IPS-11a (cell line): ENCODE measurements around the gene AJAP1.

Source experiments
- H3K4me3 ChIP-seq: one replicate; pipeline ENCODE4 v1.5.1; 2013; ENCODE audit warnings: low read depth, low read length, control low read depth

AJAP1 gene

DNA sequence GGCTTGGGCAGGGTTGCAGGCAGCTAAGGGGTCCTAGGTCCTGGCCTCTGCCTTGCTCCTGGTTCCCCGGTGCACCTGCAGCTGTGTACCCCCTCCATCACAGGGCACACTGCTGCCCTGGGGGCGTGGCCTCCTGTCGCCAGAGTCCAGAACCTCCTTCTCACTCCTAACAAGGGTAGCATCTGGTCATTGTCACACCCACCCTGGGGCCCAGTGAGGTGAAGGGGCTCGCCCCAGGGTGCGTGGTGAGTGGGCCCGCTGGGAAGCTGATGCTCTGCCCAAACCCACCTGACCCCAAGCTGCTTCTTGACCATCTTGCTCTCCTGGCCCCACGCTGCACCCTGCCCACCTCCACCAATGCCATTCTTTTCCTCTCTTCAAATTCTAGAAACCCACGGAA lies 44.5 kb downstream of the AJAP1 start:
- no peak overlapping the region for H3K4me3 ChIP-seq

- no peak overlapping the region for H3K4me3 ChIP-seq
Observed at GRCh38 chr1:4699376-4700301, 45.2 kb downstream of the AJAP1 start.

GRCh38 chr1:4700801-4701200 lies 46.4 kb downstream of the AJAP1 start:
- no peak overlapping the region for H3K4me3 ChIP-seq

GRCh38 chr1:4701276-4701675 lies 46.9 kb downstream of the AJAP1 start:
- no peak overlapping the region for H3K4me3 ChIP-seq

GRCh38 chr1:4702464-4702863 lies 48.1 kb downstream of the AJAP1 start:
- no peak overlapping the region for H3K4me3 ChIP-seq

GRCh38 chr1:4702932-4703331 lies 48.5 kb downstream of the AJAP1 start:
- no peak overlapping the region for H3K4me3 ChIP-seq

DNA sequence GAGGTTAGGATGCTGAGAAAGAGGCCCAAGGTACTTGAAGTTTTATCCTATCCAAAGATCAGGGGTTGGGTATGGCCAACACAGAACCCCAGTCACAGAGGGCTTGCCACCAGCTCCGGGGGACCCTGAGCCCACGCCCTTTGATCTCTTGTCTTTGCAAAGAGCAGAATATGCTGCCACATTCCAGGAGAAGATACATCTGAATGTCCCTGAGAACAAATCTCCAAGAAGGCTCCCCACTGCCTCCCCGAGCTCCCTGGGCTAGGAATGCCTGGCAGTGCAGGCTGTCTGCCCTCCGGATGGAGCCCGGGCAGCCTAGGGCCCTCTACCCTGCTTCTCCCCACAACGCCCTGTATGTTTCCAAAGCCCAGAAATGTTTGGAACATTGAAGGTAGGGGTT lies 49.2 kb downstream of the AJAP1 start:
- no peak overlapping the region for H3K4me3 ChIP-seq

GRCh38 chr1:4708840-4709507 lies 54.6 kb downstream of the AJAP1 start:
- no peak overlapping the region for H3K4me3 ChIP-seq

DNA sequence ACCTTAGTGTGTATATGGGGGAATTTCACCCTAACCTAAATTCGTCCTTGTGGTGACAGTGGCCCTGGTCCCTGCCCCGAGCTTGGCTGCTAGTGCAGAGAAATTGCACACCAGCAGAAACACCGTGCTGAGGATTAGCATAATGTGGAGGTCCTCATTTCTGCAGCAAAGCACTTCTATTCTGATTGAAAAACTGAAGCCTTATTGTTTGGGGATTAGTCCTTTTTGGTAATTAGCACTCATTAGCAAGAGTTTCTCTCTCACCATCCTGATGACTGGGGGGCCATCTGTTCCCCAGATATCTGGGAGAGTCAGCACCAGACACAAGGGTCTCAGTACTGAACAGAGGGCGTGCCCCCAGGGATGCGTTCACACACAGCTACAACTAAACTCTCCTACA lies 55.2 kb downstream of the AJAP1 start:
- H3K4me3 ChIP-seq: no peak overlapping the region

DNA sequence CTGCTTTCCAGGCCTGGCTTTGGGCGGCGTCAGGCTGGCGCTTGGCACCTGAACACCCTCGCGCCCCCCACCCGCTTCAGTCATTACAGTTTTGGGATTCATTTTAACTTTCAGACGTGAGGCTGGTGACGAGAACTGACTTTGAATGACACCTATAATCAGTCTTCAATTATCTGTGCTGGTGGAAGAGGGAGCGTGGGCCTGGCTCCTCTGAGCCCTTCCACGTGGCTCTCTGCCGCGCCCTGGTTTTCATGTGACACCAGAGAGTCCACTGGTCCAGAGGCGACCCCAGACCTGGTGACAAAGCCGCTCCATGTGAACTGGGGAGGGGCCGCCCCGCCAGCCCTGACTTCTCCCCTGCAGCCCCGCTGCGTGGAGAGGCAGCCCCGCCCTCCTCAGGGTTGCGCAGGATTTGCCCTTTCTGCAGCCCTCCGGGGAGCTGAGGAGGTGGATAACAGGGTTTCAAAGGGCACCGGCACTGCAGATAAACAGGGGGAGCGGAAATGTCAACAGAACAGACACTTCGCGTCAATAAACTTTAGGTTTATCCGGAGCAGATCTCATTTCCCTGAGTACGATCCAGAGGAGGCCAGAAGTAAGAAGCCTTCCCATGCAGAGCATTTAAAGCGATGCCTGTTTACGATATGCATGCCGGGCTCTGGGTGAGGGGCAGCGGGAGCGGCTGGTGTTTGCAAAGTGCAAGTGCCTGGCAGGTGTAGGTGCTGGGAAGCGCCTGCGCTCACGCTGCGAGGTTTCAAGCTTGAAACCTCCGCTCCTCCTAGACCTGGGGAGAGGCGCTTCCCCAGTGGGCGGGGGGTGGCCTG lies 56.4 kb downstream of the AJAP1 start:
- H3K4me3 ChIP-seq: no peak overlapping the region

DNA sequence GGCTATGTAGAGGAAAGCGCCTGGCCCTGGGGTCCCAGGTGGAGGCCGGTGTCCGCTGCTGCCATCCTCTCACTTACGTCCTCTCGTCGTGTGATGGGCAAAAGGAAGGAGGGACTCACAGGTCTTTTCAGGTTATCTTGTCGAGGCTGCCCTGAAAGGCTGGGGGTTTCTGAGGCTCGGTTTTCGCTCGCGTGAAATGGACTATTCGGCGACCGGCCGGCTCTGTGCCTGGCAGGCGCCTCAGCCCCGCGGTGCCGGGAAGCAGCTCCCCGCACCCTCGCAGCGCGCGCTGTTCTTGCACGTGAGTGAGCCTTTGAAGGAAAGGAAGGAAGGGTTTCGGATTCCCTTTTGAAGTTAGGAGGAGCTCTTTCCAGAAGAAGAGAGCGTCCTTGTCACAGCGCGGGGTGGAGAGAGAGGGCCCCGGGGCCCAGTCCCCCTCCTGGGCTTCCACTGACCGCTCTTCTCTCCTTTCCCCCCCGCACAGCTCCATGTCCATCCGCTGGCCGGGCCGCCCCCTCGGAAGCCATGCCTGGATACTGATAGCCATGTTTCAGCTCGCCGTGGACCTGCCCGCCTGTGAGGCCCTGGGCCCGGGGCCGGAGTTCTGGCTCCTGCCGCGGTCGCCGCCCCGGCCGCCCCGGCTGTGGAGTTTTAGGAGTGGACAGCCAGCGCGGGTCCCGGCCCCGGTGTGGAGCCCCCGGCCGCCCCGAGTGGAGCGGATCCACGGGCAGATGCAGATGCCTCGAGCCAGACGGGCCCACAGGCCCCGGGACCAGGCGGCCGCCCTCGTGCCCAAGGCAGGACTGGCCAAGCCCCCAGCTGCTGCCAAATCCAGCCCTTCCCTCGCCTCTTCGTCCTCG lies 57.2 kb downstream of the AJAP1 start:
- no peak overlapping the region for H3K4me3 ChIP-seq

DNA sequence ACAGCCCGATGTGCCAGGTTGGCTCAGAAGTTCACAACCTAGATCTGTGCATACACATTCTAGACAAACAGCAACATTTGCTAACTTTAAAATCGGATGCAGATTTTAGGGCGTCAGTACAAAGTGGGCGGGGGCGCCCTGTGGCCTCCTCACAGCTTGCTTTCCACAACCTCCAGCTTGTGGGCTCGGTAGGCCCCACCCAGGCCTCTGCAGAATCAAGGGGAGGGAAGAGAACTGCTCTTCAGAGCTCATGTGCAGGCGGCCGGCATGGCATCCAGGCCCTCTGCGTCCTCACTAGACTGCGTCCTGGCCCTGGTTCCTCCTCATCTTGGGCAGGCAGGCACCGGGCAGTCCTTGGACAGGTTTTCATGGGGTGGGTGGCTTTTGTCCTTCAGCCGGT lies 59.3 kb downstream of the AJAP1 start:
- H3K4me3 ChIP-seq: no peak overlapping the region

DNA sequence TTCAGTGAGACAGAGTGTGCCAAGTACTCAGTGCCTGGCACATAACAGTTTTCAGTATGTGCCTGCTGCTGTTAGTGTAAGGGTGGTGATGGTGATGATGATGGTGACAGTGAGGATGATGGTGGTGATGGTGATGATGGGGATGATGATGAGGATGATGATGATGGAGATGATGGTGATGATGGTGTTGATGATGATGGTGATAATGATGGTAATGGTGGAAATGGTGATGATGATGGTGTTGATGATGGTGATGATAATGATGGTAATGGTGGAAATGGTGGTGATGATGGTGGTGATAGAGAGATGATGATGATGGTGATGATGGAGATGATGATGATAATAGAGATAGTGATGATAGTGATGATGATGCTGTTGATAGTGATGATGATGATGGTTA lies 62.0 kb downstream of the AJAP1 start:
- no peak overlapping the region for H3K4me3 ChIP-seq

GRCh38 chr1:4718071-4718470 lies 63.7 kb downstream of the AJAP1 start:
- H3K4me3 ChIP-seq: no peak overlapping the region

DNA sequence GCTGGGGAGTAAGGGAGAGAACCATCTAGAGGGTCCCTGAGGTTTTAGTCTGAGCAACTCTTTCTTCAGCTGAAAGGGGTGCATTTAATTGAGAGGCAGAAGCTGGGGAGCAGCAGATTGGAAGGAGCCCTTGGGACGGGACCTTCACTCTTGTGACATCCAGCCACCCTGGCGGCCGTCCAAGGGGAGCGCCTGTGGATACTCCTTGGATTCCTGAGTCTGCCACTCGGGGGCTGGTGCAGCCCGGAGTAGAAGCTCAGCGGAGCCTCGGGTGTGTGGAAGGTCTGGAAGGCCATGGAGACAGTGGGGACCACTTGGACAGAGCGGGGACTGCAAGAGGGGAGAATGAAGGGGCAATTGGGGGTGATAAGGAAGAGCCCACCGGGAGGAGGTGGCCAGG lies 68.7 kb downstream of the AJAP1 start:
- H3K4me3 ChIP-seq: no peak overlapping the region

GRCh38 chr1:4724001-4724400 lies 69.6 kb downstream of the AJAP1 start:
- no peak overlapping the region for H3K4me3 ChIP-seq

DNA sequence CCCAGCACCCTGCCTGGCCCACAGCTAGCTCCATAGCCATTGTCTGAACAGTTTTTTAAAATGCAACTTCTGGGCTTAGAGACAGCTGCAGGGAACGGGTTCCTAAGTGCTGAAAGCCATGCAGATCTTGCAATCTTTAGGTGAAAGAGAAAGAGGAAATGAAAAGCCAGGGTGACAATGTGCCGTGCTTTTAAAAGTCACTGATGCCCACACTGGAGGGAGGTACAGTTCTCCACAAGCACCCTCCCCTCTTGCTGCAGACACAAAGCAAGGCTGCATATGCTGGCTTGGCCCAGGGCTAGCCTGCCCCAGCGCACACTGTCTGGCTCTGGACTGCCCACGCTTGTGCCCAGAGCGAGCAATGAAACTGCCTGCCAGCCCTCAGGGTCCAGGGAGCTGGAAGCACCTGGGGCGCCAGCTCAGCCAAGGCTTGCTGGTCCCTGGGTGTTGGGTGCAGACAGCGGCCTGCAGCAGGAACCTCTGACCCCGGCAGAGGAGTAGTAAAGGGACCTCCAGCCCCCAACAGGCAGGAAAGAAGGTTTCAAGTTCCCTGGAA lies 70.4 kb downstream of the AJAP1 start:
- H3K4me3 ChIP-seq: no peak overlapping the region

GRCh38 chr1:4725416-4725815 lies 71.0 kb downstream of the AJAP1 start:
- H3K4me3 ChIP-seq: no peak overlapping the region

- H3K4me3 ChIP-seq: no peak overlapping the region
Observed at GRCh38 chr1:4726620-4727341, 72.4 kb downstream of the AJAP1 start.
